Type B pancreatic cell (in vitro differentiated cells): ENCODE results near the gene RAB21. TPM values are rescaled to one million over a fixed set of nuclear protein-coding genes. Genes with fewer than 3 reads are reported as not detected.
"Not testable (repeated sequence)": the region's sequence is repeated elsewhere in the genome, so short reads cannot be mapped to it uniquely, and the experiment has no call there.

Experiments used
- DNase-seq: peaks from one replicate; pipeline ENCODE4 v3.0.0; 2021; ENCODE audit warnings: mixed read lengths; ENCODE audit not compliant: unreplicated experiment; ENCODE audit errors: extremely low spot score
- H3K27ac Mint-ChIP-seq: 2 replicates; pipeline ENCODE4 v1.8.0; 2021; ENCODE audit warnings: mild to moderate bottlenecking, mixed read lengths
- H3K27me3 Mint-ChIP-seq: 2 replicates; pipeline ENCODE4 v1.8.0; 2021; ENCODE audit warnings: mixed read lengths
- H3K36me3 Mint-ChIP-seq: 2 replicates; pipeline ENCODE4 v1.8.0; 2021; ENCODE audit warnings: mixed read lengths
- H3K4me1 Mint-ChIP-seq: one replicate; pipeline ENCODE4 v1.8.0; 2021; ENCODE audit warnings: mixed read lengths; ENCODE audit not compliant: unreplicated experiment
- H3K4me3 Mint-ChIP-seq: 2 replicates; pipeline ENCODE4 v1.8.0; 2021; ENCODE audit warnings: mild to moderate bottlenecking, mixed read lengths
- H3K9me3 Mint-ChIP-seq: 2 replicates; pipeline ENCODE4 v1.8.0; 2021; ENCODE audit warnings: mixed read lengths
- total RNA-seq: library from RNA; stranded (reverse); gene quantifications from 2 replicates; pipeline ENCODE4 v1.2.1, GENCODE V29; 2021; ENCODE audit warnings: low replicate concordance
- TF ChIP-seq, protein P1 (sequence below): fragments of 200-600 bp; sonication (generic); conservative IDR thresholded peaks from 2 replicates; pipeline ENCODE4 v1.5.0; 2021; ENCODE audit warnings: antibody characterized with exemption, mild to moderate bottlenecking

The RAB21 gene
- total RNA-seq, 1 donor from 2014 or later = 53.8 TPM

DNA sequence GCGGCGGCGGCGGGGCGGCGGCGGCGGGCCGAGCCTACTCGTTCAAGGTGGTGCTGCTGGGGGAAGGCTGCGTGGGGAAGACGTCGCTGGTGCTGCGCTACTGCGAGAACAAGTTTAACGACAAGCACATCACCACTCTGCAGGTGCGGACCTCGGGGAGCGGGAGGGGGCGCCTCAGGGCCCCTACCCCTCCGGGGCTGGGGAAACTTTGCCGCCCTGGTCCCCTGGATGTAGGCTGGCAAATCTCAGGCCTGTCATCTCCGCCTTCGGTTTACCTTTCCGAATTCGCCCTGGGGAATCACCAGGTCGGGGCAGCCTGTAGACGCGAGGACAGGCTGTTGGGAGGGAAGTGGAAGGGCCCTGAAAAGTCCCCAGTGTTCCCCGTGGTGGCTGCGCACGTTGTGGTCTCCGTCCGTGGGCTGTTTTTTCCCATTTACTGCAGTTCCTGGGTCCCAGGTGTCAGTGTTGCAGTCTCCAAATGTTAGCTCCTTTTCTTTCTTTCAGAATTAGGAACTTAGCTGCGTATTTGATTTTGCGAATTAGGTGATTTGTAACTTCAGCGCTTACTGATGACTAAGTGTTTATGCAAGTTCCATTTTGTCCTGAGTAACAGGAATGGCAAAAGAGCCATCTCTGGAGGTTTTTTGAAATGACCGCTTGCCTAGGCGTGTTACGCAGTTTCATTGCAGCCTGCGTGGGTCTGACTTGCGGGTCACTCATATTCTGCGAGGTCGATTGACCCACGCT, 656 bp downstream of the RAB21 start:
- TF ChIP-seq, protein P1, sequence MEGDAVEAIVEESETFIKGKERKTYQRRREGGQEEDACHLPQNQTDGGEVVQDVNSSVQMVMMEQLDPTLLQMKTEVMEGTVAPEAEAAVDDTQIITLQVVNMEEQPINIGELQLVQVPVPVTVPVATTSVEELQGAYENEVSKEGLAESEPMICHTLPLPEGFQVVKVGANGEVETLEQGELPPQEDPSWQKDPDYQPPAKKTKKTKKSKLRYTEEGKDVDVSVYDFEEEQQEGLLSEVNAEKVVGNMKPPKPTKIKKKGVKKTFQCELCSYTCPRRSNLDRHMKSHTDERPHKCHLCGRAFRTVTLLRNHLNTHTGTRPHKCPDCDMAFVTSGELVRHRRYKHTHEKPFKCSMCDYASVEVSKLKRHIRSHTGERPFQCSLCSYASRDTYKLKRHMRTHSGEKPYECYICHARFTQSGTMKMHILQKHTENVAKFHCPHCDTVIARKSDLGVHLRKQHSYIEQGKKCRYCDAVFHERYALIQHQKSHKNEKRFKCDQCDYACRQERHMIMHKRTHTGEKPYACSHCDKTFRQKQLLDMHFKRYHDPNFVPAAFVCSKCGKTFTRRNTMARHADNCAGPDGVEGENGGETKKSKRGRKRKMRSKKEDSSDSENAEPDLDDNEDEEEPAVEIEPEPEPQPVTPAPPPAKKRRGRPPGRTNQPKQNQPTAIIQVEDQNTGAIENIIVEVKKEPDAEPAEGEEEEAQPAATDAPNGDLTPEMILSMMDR = no peak

DNA sequence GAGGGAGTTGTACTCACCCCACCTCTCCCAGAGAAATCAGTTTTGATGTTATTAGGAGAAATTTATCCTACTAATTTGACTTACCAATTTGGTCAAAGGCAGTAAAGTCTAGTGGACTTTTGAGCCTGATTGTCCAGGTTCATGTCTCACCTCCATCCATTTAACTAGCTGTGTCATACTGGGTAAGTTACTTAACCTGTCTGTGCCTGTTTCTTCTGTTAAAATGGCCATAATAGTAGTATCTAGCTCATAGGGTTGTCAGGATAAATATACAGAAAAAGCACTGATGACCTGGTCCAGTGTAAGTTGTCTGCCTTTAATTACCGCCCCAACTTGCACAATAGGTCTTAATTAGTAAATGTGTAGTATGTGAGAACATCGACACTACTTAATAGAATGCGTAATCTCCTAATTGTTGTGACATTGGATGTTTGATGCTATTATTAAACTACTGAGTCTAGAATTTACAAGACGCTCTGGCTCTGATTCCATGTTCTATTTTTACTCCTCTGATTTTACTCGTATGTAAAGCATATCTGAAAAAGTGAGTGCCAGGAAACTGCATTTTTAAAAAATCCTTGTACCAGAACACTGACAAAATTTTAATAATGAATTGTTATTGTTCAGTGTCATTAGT, 1.5 kb downstream of the RAB21 start:
- H3K27ac Mint-ChIP-seq = peak overlapping the region; percentile 96

More for the DNA sequence above, 656 bp downstream of the RAB21 start:
- H3K9me3 Mint-ChIP-seq = no peaks in the 10 kb centered on the region
- peaks cover 22% of the 10 kb centered on the region for H3K27me3 Mint-ChIP-seq
- H3K4me3 Mint-ChIP-seq = peak overlapping the region; percentile 96
- DNase-seq = no peak
- H3K27ac Mint-ChIP-seq = peak overlapping the region; percentile 96
- peaks cover 35% of the 10 kb centered on the region for H3K36me3 Mint-ChIP-seq
- H3K4me1 Mint-ChIP-seq = peaks cover 19% of the 10 kb centered on the region

DNA sequence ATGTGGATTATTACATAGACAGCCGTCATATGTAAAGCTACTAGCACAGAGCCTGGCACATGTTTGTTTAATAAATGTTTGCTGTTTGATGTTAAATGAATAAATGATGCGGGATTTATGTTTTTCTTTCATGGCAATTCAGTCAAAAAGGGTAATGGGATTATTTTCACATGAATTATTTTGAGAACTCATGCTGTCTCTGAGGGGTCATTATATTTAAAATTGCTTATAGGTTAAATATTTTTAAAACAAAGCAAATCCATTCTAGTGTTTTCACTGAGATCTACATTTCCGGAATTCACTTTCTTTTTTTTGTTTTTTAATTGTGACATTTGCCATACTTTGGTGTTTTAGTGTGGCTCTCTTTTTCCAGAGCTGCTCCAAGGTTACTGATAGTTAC, 5.3 kb downstream of the RAB21 start:
- H3K4me1 Mint-ChIP-seq = peaks cover 13% of the 10 kb centered on the region
- peaks cover 52% of the 10 kb centered on the region for H3K36me3 Mint-ChIP-seq
- peaks cover 9% of the 10 kb centered on the region for H3K9me3 Mint-ChIP-seq
- H3K27me3 Mint-ChIP-seq = no peaks in the 10 kb centered on the region
- no peak overlapping the region for H3K27ac Mint-ChIP-seq
- DNase-seq = no peak
- TF ChIP-seq, protein P1 = no peak
- H3K4me3 Mint-ChIP-seq = no peak overlapping the region

More for the DNA sequence above, 1.5 kb downstream of the RAB21 start:
- Mint-ChIP-seq H3K4me1 (peaks cover 19% of the 10 kb centered on the region), H3K27me3 (peaks cover 14% of the 10 kb centered on the region), H3K36me3 (peaks cover 41% of the 10 kb centered on the region), H3K4me3 (peak overlapping the region; percentile 96), H3K9me3 (no peaks in the 10 kb centered on the region)
- TF ChIP-seq, protein P1 = no peak
- no peak for DNase-seq

DNA sequence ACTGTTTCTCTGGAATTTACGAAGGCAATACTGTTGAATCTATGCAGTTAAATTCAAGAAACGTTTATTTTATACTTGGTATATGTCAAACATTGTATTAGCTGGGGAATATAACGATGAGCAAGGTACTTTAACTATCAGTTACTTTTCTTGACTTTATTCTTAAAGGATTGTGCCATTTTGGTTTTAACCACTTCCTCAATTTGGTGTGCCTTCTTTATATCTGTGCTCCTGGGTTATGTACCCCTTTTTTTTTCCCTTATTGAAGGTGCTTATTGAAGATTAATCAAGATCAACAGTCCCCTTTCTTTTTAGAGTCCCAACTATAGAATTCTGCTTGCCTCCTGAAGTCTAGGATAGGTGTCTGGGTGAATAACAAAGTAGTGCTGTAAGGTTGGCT, 5.8 kb downstream of the RAB21 start:
- Mint-ChIP-seq H3K9me3 (peaks cover 9% of the 10 kb centered on the region), H3K36me3 (peaks cover 57% of the 10 kb centered on the region), H3K4me1 (peaks cover 13% of the 10 kb centered on the region), H3K4me3 (no peak overlapping the region), H3K27ac (no peak overlapping the region), H3K27me3 (no peaks in the 10 kb centered on the region)
- no peak for DNase-seq
- TF ChIP-seq, protein P1 = no peak

DNA sequence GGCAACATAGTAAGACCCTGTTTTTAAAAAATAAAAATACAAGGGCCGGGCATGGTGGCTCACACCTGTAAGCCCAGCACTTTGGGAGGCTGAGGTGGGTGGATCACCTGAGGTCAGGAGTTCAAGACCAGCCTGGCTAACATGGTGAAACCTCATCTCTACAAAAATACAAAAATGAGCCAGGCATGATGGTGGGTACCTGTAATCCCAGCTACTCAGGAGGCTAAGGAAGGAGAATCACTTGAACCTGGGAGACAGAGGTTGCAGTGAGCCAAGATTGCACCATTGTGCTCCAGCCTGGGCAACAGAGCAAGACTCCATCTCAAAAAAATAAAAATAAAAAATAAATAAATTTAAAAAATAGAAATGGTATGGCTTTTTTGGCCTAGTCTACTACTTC, 6.7 kb downstream of the RAB21 start:
- not testable (repeated sequence) for DNase-seq, H3K27ac Mint-ChIP-seq, H3K9me3 Mint-ChIP-seq, H3K27me3 Mint-ChIP-seq, H3K4me3 Mint-ChIP-seq
- H3K36me3 Mint-ChIP-seq = peaks cover 54% of the 10 kb centered on the region
- H3K4me1 Mint-ChIP-seq = peaks cover 10% of the 10 kb centered on the region

DNA sequence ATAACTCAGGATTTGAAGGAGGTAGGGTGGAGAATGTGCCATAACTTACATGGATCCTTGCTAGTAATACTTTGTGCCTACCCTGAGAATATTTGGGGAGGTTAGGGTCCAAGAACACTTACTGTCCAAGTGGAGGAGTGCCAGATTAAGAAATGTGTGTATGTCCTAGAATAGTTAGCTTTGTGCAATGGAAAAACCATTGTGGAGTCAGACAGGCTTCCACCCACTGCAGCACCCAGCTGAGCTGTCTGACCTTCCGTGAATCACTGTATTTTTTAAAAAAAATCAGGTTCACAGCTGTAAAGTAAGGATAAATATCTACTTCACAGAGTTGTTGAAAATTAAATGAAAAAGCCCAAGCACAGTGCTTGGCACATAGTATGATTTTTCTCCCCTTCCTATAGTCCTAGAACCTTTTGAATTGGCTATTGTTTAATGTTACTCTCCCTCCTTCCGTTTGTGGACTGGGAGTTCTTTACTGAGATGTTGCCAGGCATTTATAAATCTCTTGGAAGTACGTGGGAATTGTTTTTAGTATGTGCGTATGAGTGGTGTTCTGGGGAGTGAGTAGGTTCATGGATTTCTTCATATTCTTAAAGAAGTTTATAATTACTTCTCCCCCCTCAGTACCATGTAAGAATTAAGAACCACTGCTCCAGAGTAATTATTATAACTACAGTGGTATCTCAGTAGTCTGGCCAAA, 9.2 kb downstream of the RAB21 start:
- TF ChIP-seq, protein P1 = no peak
- peak overlapping the region; percentile 61 for H3K27ac Mint-ChIP-seq
- DNase-seq = no peak
- no peaks in the 10 kb centered on the region for H3K4me1 Mint-ChIP-seq
- no peak overlapping the region for H3K4me3 Mint-ChIP-seq
- H3K9me3 Mint-ChIP-seq = peaks cover 9% of the 10 kb centered on the region
- H3K36me3 Mint-ChIP-seq = peaks cover 41% of the 10 kb centered on the region
- no peaks in the 10 kb centered on the region for H3K27me3 Mint-ChIP-seq
